Lower leg skin (tissue), 3 donors: ENCODE data around the gene LCMT1.

Source experiments
- CTCF ChIP-seq, 3 donors: fragments of 450-650 bp; IDR thresholded peaks; one replicate each; pipeline ENCODE4 v1.5.1; 2016; ENCODE audit warnings: antibody characterized with exemption in 3 of 3, mild to moderate bottlenecking in 3 of 3, moderate library complexity in 2 of 3
- POLR2A ChIP-seq, 2 donors: fragments of 450-650 bp; IDR thresholded peaks; one replicate each; pipeline ENCODE4 v1.6.1; 2016 to 2017; ENCODE audit warnings: antibody characterized with exemption in 2 of 2, mild to moderate bottlenecking in 1 of 2, moderate library complexity in 1 of 2

DNA sequence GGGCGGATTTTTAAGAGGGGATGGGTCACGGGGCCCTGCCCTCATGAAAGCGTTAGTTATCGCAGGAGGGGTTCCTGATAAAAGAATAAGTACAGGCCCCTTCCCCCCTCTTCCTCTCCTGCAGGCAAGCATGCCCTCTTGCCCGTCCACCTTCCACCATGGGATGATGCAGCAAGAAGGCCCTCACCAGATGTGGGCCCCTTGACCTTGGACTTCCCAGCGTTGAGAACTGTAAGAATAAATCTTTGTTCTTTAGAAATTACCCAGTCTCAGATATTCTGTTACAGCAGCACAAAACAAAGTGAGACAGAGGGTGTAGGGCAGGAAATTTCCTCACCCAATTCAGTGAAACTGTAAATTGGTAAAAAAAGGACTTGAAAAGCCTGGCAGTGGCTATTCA, 27.8 kb upstream of the LCMT1 start:
- TF ChIP-seq CTCF (IDR thresholded peaks at IDR 0.05) = no peak
- no peak for TF ChIP-seq POLR2A (IDR thresholded peaks at IDR 0.05)
